Thyroid gland (tissue), 4 donors: ENCODE results near the gene PLCG2.

Source experiments
- POLR2A ChIP-seq, 2 donors: fragments of 450-650 bp; IDR thresholded peaks; one replicate each; pipeline ENCODE4 v1.6.1; 2017; ENCODE audit warnings: antibody characterized with exemption in 2 of 2, mild to moderate bottlenecking in 2 of 2, moderate library complexity in 1 of 2
- TF ChIP-seq, protein P1 (sequence below), 6 experiments: fragments of 200-600 bp in 3 of 6; fragments of 450-650 bp in 3 of 6; sonication (generic) in 3 of 6; IDR thresholded peaks; one replicate each; pipeline ENCODE4 v1.5.1; 2016 to 2019; ENCODE audit warnings: antibody characterized with exemption in 6 of 6, mild to moderate bottlenecking in 2 of 6, inconsistent platforms in 1 of 6, moderate library complexity in 1 of 6

DNA sequence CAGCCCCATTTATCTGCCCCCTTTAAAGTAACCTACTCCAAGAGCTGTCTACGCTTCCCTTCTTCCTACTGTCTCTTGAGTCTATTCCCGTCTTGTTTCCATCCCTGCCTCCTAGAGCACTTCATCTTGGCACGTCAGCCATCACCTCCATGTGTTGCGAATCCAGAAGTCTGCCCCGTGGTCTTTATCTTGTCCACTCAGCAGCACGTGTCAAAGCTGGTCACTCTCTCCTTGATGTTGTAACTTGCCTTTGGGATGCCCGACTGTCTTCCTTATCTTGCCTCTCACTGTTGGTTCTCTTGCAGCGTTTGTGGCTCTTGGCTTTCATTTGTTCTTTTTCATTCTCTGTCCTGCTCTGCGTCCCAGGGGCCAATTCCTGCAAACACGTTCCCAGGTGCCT is 99.4 kb downstream of the PLCG2 start:
- TF ChIP-seq, protein P1, sequence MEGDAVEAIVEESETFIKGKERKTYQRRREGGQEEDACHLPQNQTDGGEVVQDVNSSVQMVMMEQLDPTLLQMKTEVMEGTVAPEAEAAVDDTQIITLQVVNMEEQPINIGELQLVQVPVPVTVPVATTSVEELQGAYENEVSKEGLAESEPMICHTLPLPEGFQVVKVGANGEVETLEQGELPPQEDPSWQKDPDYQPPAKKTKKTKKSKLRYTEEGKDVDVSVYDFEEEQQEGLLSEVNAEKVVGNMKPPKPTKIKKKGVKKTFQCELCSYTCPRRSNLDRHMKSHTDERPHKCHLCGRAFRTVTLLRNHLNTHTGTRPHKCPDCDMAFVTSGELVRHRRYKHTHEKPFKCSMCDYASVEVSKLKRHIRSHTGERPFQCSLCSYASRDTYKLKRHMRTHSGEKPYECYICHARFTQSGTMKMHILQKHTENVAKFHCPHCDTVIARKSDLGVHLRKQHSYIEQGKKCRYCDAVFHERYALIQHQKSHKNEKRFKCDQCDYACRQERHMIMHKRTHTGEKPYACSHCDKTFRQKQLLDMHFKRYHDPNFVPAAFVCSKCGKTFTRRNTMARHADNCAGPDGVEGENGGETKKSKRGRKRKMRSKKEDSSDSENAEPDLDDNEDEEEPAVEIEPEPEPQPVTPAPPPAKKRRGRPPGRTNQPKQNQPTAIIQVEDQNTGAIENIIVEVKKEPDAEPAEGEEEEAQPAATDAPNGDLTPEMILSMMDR (IDR thresholded peaks at IDR 0.05) = no peak
- TF ChIP-seq POLR2A (IDR thresholded peaks at IDR 0.05) = no peak
